Caki2 (cell line): ENCODE data around the gene MTMR4. TPM values are rescaled to one million over a fixed set of nuclear protein-coding genes. Genes with fewer than 3 reads are reported as not detected.
"Not testable (repeated sequence)": the region's sequence is repeated elsewhere in the genome, so short reads cannot be mapped to it uniquely, and the experiment has no call there.

Source experiments
- DNase-seq: peaks from one replicate; pipeline ENCODE4 v3.0.0-alpha.2; 2015; ENCODE audit warnings: low read depth
- in situ Hi-C: cut with HindIII; loops from 2 replicates; pipeline ENCODE4 v1.10.0; 2016; ENCODE audit warnings: low sequenced_read_pairs, low pct_unique_long_range_greater_than_20kb, mixed read lengths
- total RNA-seq: library from RNA; depleted of rRNA; stranded (reverse); fragments of >200 nt; shearing (Covaris generic); gene quantifications from 2 replicates; pipeline ENCODE4 v1.2.3, GENCODE V29; 2014; ENCODE audit warnings: low replicate concordance

MTMR4 gene
- total RNA-seq, 1 experiment from 2014 or later: 25.7 TPM

GRCh38 chr17:58504826-58505351 is 9.5 kb downstream of the MTMR4 start:
- no peak for DNase-seq
- in situ Hi-C loops: no loop called here

GRCh38 chr17:58503866-58504265 is 10.6 kb downstream of the MTMR4 start:
- DNase-seq: no peak
- in situ Hi-C loops: no loop called here

- in situ Hi-C loops: not testable (repeated sequence)
Measured at GRCh38 chr17:58503134-58503533, 11.3 kb downstream of the MTMR4 start.

DNA sequence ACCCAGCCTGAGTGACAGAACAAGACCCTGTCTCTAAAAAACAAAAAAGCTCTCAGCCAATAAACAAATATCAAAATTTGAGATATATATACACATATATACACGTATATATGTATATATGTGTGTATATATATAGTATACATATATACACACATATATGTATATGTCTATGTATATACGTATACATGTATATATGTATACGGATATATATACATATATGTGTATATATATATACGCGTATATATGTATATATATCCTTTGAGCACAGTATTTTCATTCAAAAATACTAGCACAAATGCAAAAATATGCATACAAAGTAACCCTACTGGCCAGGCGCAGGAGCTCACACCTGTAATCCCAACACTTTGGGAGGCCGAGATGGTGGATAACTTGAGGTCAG is 13.0 kb downstream of the MTMR4 start:
- in situ Hi-C loops: no loop called here

More at GRCh38 chr17:58503134-58503533, 11.3 kb downstream of the MTMR4 start:
- not testable (repeated sequence) for DNase-seq

DNA sequence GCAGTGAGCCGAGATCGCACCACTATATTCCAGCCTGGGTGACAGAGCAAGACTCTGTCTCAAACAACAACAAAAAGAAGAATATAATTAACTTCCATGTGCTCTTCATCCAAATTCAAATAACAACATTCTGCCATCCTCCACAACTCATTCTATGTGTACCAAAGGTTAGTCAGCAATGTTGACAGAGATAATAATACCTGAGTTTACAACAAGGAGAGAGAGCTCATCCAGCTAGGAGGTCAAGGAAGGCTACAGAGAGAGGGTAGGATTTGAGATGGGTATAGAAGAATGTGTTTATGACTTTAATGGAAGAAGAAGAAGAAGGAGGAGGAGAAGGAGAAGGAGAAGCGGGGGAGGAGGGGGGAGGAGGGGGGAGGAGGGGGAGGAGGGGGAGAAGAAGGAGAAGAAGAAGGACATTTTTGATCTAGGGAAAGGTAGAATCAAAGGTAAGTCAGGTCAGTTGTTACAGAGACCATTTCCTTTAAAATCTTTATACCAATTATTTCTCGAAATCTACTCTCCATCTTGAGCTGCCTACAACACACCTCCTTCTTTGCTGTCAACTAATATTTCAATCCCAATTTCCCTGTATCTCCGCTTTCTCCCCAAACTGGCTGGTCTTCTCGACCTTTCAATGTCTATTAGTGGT is 16.1 kb downstream of the MTMR4 start:
- no peak for DNase-seq
- in situ Hi-C loops: no loop called here

More for the DNA sequence above, 13.0 kb downstream of the MTMR4 start:
- DNase-seq: no peak

- DNase-seq: no peak
Measured at GRCh38 chr17:58493506-58493905, 20.9 kb downstream of the MTMR4 start.

DNA sequence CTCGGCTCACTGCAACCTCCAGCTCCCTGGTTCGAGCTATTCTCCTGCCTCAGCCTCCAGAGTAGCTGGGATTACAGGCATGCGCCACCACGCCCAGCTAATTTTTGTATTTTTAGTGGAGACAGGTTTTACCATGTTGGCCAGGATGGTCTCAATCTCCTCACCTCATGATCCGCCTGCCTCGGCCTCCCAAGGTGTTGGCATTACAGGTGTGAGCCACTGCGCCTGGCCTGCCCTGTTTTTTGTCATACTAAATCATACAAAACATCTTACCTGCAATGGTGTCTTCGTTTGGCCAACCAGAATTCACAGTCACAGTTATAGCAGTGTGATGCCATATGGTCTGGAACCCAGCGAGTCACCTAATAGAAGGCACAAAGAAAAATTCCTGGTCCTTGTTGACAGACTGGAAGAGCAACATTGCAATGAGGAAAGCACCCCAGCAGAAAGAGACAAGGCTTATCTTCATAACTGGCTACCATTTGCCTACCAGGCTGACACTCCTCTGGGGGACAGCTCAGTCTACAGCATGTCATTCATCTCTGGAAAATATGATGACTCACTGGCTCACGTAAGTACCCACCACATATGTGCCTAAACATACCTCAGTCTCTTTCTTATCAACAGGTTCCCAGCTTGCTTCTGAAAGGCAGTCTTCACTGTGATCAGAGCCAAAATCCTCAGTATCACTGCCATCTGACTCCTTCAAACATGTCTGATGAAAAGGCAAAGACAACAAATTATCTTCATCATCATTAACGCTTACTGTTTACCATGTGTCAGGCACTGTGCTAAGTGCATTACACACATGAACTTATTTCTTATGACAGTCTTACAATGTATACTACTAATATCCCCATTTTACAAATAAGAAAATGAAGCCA is 22.0 kb downstream of the MTMR4 start:
- no peak for DNase-seq
- in situ Hi-C loops: no loop called here

More at GRCh38 chr17:58493506-58493905, 20.9 kb downstream of the MTMR4 start:
- in situ Hi-C loops: no loop called here

GRCh38 chr17:58491510-58492045 is 22.9 kb downstream of the MTMR4 start:
- in situ Hi-C loops: no loop called here
- DNase-seq: no peak

DNA sequence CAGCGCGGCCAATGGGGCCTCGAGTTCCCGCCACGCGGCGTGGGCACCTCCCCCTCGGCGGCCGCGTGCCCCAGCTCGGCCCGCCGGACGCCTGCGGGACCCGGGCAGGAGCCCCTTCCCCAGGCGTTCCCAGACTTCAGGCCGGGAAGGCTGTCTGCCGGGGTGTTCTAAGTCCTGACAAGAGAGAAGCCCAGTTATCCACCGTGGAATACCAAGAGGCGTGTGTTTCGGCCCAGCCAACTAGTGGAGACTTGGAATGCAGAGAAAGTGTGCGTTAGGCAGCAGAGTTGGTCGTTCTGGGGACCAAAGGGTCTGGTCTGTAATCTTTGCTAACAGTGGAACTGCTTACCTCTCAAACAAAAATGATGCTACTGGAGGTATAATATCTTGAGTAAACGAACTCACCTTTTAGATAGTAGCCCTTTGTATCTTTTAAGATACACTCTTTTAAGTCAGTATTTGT is 26.0 kb downstream of the MTMR4 start:
- no peak for DNase-seq
- in situ Hi-C loops: no loop called here

- DNase-seq: no peak
- in situ Hi-C loops: no loop called here
Measured at GRCh38 chr17:58487589-58488427, 26.6 kb downstream of the MTMR4 start, which contains the start of gene HSF5. HSF5 (minus strand) TSS chr17:58488408; CDS start chr17:58488274, 134 bp downstream.

- in situ Hi-C loops: no loop called here
- DNase-seq: no peak
Measured at GRCh38 chr17:58484600-58484999, 29.8 kb downstream of the MTMR4 start.

DNA sequence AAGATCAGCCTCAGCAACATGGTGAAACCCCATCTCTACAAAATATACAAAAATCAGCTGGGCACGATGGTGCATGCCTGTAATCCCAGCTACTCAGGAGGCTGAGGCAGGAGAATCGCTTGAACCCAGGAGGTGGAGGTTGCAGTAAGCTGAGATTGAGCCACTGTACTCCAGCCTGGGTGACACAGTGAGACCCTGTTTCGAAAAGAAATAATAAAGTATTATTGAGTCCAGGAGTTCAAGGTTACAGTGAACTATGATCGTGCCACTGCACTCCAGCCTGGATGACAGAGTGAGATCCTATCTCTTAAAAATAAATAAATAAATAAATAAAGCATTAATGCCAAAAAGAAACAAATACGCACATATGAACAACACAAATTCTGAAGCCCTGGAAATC is 32.6 kb downstream of the MTMR4 start:
- in situ Hi-C loops, DNase-seq: not testable (repeated sequence)

DNA sequence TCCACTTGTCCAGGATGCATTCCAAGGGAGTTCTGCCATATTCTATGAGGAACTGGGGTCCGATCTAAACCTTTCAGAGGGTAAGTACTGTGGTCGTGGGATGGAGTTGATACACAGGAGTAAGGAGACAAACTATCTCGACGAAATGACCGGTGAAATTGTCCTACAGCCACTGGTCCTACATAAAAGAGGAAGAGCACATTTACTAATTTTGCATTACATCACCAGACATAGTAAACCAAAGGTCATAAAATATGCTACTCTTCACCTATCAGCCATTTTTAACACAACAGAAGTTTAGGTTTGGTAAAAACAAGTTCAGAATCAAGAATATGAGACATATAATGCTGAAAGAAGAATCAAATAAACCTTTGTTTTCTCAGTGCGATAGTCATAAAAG is 34.3 kb downstream of the MTMR4 start:
- DNase-seq: no peak
- in situ Hi-C loops: no loop called here

GRCh38 chr17:58476812-58477211 is 37.6 kb downstream of the MTMR4 start:
- in situ Hi-C loops: no loop called here
- no peak for DNase-seq

- in situ Hi-C loops: no loop called here
- DNase-seq: no peak
Measured at GRCh38 chr17:58475985-58476384, 38.5 kb downstream of the MTMR4 start.

DNA sequence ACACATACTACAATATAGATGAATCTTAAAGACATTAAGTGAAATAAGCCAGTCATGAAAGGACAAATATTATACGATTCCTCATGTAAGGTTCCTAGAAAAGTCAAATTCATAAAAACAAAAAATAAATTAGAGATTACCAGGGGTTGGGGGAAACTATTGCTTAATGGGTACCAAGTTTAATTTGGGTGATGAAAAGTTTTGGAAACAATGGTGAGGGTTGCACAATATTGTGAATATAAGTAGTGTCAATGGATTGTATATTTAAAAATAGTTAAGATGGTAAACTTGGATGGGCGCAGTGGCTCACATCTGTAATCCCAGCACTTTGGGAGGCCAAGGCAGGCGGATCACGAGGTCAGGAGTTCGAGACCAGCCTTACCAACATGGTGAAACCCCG is 44.1 kb downstream of the MTMR4 start:
- in situ Hi-C loops: no loop called here
- DNase-seq: no peak

- in situ Hi-C loops: no loop called here
- DNase-seq: no peak
Measured at GRCh38 chr17:58468944-58469343, 45.5 kb downstream of the MTMR4 start.

DNA sequence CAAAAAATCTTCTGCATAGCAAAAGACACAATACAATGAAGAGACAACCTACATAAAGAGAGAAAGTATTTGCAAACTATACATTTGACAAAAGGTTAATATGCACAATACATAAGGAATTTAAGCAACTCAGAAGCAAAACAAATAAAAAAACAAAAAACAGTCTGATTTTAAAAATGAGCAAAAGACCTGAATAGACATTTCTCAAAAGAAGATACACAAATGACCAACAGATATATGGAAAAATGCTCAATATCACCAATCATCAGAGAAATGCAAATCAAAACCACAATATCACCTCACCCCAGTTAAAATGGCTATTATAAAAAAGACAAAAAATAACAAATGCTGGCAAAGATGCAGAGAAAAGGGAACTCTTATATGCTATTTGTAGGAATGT is 58.9 kb downstream of the MTMR4 start:
- no peak for DNase-seq
- in situ Hi-C loops: no loop called here
